GM21381 (cell line): ENCODE data around the gene PRKRIP1.
A peak's percentile ranks its signal among the peaks of the same experiment; 100 is the strongest.
"Not testable (repeated sequence)": the region's sequence is repeated elsewhere in the genome, so short reads cannot be mapped to it uniquely, and the experiment has no call there.

Experiments
- ATAC-seq: cut with Tn5 transposase; IDR thresholded peaks from one replicate; pipeline ENCODE4 v1.9.1; 2021; ENCODE audit warnings: mild to moderate bottlenecking, moderate library complexity; ENCODE audit not compliant: unreplicated experiment

Gene PRKRIP1

GRCh38 chr7:102429141-102429899, 33.2 kb downstream of the PRKRIP1 start:
- ATAC-seq: no peak

GRCh38 chr7:102431617-102432298, 35.6 kb downstream of the PRKRIP1 start:
- ATAC-seq: no peak

- peak; percentile 24 for ATAC-seq
Measured at GRCh38 chr7:102432442-102433218, 36.5 kb downstream of the PRKRIP1 start.

- ATAC-seq: peak; percentile 68
Measured at GRCh38 chr7:102433219-102434038, 37.3 kb downstream of the PRKRIP1 start, which contains the start of gene ORAI2. Gene ORAI2 (plus strand): TSS chr7:102433575. CDS start chr7:102438957, 5,382 bp downstream.

- no peak for ATAC-seq
Measured at GRCh38 chr7:102434039-102434486, 37.9 kb downstream of the PRKRIP1 start.

GRCh38 chr7:102436118-102436517, 40.0 kb downstream of the PRKRIP1 start:
- no peak for ATAC-seq

GRCh38 chr7:102439963-102440795, 44.0 kb downstream of the PRKRIP1 start:
- no peak for ATAC-seq

- ATAC-seq: peak; percentile 41
Measured at GRCh38 chr7:102444961-102445673, 49.0 kb downstream of the PRKRIP1 start.

GRCh38 chr7:102445674-102446071, 49.5 kb downstream of the PRKRIP1 start:
- ATAC-seq: no peak

- no peak for ATAC-seq
Measured at GRCh38 chr7:102446387-102447156, 50.4 kb downstream of the PRKRIP1 start.

- ATAC-seq: no peak
Measured at GRCh38 chr7:102447311-102447710, 51.1 kb downstream of the PRKRIP1 start.

- no peak for ATAC-seq
Measured at GRCh38 chr7:102449136-102449535, 53.0 kb downstream of the PRKRIP1 start.

GRCh38 chr7:102450242-102450641, 54.1 kb downstream of the PRKRIP1 start:
- peak; percentile 49 for ATAC-seq

- ATAC-seq: no peak
Measured at GRCh38 chr7:102451371-102452054, 55.4 kb downstream of the PRKRIP1 start.

- ATAC-seq: no peak
Measured at GRCh38 chr7:102452451-102452850, 56.3 kb downstream of the PRKRIP1 start.

GRCh38 chr7:102453319-102453718, 57.2 kb downstream of the PRKRIP1 start:
- no peak for ATAC-seq

- no peak for ATAC-seq
Measured at GRCh38 chr7:102454468-102454867, 58.3 kb downstream of the PRKRIP1 start.

GRCh38 chr7:102454932-102455331, 58.8 kb downstream of the PRKRIP1 start:
- not testable (repeated sequence) for ATAC-seq
